Left forelimb (tissue), 1 donor: Measurements from ENCODE around the gene CPXM2.

ENCODE experiments used
- DNase-seq: peaks from one replicate; pipeline ENCODE4 v3.0.0-alpha.2; 2018; ENCODE audit warnings: low spot score

CPXM2 gene

GRCh38 chr10:123904834-123905409, 13.3 kb upstream of the CPXM2 start:
- no peak for DNase-seq

DNA sequence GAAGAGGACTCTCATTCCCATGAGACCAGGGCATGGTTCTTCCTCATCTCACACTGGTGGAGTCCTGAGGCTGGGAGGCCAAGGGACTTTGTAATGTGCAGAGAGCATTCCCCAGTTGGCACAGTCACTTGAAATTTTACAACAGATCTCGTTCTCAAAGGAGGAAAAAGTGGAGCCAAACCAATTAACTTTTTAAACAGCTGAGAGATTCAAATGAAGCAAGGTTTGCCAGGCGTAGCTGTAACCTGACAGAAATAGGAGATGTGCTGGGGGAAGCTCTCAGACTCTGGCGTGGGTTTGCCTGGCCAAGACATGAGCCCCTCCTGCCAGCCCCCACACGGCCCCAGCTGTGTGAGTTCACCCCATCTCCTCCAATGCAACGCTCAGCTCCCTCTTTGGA, 12.0 kb upstream of the CPXM2 start:
- no peak for DNase-seq

DNA sequence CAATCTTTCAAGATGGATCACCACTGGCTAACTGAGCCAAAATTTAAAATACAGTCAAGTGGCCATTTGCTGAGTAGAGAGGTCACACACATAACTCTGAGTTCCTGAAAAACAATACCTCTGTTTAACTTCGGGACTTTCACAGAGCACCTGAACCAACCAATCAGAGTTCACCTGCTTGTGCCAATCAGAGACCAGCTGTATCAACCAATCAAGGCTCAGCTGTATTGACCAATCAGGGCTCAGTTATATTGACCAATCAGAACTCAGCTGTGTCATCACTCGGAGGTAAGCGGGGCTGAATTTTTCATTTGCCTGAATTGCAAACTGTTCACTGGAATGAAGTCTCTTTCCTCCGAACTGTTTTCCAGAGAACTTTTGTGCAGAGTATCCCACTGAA, 10.0 kb upstream of the CPXM2 start:
- DNase-seq: no peak

DNA sequence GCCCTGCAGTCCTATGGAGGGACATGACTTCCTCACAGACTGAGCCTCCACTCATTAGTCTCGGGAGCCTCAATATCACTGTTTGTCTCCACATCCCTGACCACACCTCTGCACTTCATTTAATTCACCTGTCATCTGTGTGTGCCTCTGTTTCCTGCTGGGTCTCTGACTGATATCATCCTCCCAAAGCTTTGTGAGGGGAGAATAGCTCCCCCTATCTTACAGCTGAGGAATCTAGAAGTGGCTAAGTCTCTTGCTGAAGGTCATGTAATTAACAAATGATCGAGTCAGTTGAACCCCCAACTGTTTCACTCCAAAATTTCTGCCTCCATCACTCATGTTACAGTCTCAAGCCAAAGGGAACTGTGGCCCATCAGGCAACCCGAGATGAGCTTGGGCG, 5.5 kb upstream of the CPXM2 start:
- DNase-seq: no peak

DNA sequence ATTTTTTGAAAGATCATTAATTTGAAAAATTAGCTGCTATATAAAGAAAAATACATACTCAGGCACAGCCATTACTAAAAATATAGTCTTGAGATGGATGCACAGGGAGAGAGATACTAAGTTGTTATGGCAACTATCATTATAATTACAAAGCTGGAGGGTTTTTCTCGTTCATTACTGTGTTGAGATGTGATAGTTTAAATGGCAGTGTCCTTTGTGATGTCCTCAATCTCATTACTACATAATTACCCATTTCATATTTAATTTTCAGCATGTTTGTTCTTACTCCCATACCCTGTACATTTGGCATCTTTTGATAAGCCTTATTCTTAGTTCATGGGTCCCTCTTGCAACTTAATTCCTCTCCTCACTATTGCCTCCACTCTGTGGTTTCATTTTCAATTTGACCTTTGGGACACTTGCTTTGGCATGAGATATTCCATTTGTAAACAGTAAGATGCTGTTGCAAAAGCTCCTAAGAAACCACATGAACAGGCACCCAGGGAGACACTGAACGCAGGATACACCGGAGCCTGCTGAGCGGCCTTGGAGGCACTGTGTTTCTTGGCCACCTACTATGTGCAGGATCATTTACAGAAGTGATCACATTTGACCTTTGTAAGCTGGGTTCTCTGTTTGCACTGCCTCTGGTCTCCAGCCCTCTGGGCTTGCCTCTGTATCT, 4.8 kb upstream of the CPXM2 start:
- no peak for DNase-seq

DNA sequence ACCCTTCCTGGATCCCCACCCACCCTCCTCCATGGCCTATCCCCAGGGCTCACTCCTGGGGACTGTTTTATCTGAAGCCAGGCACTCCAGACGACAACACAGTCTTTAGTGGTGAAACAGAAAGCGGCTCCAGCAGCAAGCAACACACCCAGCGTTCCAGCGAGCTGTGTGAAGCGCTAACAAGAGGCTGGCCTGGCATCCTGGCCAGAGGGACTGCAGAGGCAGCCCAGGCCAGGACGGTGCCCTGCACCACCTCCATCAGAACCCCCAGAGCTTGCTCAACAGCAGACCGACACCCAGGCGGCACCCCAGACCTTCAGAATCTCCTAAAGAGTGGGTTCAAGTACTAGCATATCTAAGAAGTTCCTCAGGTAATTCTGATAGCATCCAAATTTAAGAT, 2.0 kb upstream of the CPXM2 start:
- peak; percentile 34 for DNase-seq

DNA sequence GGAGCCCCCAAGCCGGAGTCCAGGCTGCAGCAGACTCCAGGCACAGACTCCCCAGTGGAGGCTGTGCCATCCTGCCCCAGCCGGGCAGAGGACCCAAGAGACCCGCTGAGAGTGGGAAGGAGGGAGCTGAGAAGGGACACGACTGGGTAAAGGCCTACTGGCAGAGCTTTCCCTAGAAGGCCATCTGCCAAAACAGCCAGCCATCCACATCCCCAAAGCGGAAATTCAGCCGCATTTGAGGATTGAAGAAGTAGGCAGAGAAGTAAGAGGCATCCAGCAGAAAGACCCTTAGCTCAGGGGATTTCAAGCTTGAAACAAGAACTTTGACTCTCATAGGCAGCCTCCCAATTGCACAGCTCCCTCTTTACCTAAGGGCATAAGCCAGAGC, 857 bp downstream of the CPXM2 start:
- DNase-seq: no peak

- no peak for DNase-seq
Observed at GRCh38 chr10:123890226-123890625, 1.4 kb downstream of the CPXM2 start.

GRCh38 chr10:123889821-123890220, 1.8 kb downstream of the CPXM2 start:
- no peak for DNase-seq

DNA sequence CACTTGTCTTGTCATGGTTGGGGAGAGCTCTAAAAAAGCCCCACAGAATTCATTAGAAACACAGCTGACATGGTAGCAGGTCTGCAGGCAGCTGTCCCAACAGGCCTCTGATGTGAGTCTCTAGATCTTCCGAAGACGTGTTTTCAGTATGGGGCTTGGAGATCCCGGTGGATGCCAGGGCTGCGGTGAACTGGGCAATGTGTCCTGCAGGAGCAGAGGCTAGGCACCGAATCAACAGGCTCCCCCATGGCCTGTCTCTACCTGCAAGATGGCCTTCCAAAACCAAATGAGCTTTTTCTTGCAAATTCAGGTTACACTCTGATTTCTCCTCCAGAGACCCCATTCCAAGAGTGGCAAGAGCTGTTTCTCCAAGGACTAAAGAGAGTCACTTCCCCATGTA, 2.9 kb downstream of the CPXM2 start:
- DNase-seq: no peak

DNA sequence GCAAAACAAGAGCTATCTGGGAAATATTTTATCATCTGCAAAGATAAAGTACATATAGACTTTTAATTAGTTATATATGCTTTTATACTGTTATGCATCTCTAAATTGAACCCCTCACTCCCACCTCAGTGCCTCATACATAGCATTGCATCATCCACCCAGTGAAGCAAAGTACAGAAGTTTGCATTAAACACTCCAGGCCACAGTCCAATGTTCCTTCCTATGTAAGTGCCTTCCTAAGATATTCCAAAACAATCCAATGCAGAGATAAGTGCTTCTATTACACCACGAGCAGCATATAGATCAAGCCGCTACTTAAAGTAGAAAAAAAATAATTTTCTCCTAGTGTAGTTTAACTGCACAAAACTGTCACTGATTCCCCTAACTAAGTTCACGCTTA, 3.4 kb downstream of the CPXM2 start:
- no peak for DNase-seq

- DNase-seq: no peak
Observed at GRCh38 chr10:123886292-123886691, 5.3 kb downstream of the CPXM2 start.

DNA sequence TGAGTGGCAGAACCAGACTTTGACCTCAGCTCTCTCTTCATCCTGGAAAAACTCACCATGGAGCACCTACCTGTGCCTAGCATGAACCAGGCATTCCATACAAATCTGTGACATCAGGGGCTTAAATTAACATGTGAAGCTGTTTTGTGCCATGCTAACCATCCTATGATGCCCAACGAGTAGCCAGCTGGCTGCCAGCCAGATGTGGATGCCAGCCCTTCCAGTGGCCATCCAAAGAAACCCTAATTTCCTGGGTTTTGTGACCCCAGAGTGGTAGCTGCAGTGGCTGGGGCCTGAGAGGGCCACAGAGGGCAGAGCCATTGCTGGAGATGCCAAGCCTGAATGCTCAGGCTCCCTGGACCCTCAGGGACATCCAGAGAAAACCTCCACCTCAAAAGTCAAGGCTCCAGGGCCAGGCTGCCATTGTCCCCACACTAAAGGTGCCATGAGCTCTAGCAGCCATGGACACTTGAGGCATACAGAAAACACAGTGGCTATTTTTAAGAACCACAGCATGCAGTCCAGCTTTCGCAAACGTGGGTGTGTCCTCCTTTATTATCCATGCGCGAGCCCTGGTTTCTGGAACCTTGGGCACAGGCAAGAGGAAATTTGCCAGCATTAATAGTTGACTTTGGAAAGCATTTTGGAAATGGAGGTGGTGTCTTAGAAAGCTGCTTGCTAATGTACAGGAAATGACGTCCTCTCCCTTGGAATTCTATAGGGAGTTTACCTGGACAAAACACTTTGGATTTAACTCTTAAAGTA, 6.0 kb downstream of the CPXM2 start:
- DNase-seq: no peak

GRCh38 chr10:123884907-123885381, 6.7 kb downstream of the CPXM2 start:
- DNase-seq: no peak

GRCh38 chr10:123884351-123884906, 7.2 kb downstream of the CPXM2 start:
- DNase-seq: no peak

DNA sequence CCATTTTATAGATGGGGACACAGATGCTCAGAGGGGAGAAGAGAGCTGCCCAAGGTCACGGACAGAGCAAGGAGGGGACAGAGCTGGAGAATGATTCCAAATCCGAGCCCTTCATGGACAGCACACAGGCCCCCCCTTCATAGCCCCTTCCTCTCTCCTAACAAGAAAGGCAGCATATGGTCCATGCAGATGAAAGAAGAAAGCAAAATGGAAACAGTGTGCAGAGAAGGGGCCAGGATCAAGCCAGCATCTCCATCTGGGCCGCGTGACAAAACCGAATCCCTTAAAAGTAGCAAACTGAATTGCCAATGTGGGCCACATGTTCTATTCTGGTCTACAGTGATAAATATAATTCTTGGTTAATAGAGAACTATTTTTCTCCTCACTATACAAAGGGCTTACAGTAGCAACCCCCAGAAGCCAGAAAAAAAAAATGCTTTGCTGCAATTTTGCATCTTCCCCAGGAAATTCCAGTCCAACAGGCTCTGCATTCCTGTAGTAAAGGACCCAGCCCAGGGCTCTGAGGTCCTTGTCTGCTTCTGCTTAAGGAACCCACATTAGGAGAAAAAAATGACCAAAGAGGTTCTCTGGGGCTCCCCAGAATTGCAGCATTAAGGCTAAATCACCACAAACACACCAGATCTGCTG, 7.8 kb downstream of the CPXM2 start:
- DNase-seq: no peak

DNA sequence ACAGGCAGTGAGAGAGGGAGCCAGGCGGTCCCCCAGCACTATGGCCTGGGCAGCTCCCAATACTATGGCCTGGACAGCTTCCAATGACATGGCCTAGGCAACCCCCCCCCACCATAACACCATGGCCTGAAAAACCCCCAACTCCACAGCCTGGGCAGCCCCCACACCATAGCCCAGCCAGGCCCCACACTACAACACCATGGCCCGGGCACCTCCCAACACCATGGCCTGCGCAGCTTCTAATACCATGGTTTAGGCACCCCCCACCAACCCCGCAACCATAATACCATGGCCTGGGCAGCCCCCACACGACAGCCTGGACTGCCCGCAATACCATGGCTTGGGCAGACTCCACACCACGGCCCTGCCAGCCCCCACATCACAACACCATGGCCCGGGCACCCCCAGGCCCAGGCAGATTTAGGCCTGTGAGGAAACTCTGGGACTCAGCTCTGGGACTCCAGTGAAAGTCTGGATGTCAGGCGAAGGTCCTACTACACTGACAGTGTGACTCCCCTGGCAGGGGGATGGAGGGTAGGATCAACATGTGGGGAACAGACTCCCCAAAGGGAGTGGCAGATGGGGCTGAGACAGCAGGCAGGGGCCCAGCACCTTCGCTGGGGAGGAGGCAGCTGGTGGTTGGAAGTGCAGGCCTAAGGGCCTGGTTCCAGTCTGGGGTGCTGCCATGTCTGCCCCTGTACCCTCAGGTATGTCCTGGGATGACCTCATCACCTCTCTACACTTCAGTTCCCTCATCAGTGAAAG, 8.7 kb downstream of the CPXM2 start:
- DNase-seq: no peak

DNA sequence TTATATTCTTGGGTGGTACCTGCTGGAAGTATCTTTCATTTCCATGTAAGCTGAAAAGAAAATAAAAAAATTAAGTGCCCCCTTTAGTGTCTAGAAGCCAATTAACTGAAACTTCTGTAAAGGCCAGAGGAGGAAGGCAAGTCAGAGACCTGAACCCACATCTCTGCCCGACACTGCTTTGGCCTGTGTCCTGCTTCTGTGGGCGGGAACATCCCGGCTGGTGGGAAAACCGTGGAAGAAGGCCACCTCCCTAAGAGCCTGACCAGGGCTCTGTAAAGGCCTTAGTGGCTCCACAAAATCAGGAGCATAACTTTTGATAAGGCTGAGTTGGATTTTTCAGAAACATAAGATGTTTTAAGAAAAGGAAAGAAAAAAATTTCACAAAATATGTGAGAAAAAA, 9.4 kb downstream of the CPXM2 start:
- no peak for DNase-seq

GRCh38 chr10:123879606-123880257, 11.9 kb downstream of the CPXM2 start:
- DNase-seq: no peak

DNA sequence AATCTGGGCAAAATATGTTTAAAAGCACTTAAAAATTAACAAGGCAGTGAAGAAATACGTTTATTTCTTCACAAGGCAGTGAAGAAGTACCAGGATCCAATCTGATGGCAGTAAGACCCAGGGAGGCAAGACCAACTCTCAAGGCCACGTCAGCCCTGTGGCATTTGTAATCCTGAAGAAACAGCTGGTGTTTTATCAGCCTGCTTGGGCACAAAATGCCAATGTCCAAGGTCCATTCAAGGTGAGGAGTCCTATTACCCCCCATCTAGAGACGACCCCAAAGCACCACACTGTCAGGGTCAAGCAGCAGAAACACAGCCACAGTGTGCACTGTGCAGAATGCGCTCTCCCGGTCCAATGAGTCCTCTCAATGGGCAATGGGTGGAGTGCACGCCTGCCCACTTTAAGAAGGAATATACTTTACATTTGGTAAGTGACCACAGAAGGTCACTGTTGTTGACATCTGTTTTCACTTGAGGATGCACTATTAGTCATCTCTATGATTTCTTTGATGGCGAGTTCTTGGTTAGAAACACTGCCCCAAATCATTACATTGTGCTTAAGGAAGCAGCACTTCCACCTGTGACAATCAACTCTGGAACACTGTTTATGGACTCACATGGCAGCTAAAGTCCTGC, 12.8 kb downstream of the CPXM2 start:
- DNase-seq: no peak

DNA sequence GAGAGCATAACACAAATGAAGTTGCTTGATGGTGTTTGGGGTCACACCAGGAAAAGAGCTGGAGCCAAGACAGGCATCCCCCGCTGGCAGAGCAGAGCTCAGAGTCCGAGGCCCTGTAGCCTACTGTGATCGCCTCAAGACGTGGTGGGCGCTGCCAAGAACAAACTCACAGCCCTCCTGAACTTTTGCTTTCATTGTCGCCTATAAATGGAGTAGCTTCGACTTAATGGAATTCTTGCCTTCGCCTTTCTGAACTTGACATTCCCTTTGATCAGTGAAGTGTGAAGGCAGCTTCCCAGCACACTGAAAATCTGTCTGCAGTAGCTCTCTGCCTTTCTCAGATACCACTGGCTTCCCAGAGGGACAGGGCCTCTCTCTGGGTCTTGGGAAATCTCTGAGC, 21.3 kb downstream of the CPXM2 start:
- peak; percentile 30 for DNase-seq
